ENCODE results near the gene RBM47. TPM values are rescaled to one million over a fixed set of nuclear protein-coding genes. Genes with fewer than 3 reads are reported as not detected.
"Not testable (repeated sequence)": the region's sequence is repeated elsewhere in the genome, so short reads cannot be mapped to it uniquely, and the experiment has no call there.

Gene RBM47
- total RNA-seq, 4 donors from 2014 or later = 13.3 to 38.3 (median 21.8) TPM

GRCh38 chr4:40409835-40410234, 219.8 kb downstream of the RBM47 start:
- no peak overlapping the region for H3K4me3 ChIP-seq
- H3K36me3 ChIP-seq = no peaks in the 10 kb centered on the region
- no peak overlapping the region for H3K27ac ChIP-seq (replicated peaks in 1 of 4)
- intact Hi-C loops (cut with DNase I) = no loop called here
- TF ChIP-seq POLR2A (IDR thresholded peaks at IDR 0.05; ENCODE audit: low read depth) (no peak), EP300 (IDR thresholded peaks at IDR 0.05) (no peak), CTCF (IDR thresholded peaks at IDR 0.05) (no peak), POLR2AphosphoS5 (IDR thresholded peaks at IDR 0.05) (no peak)
- H3K27me3 ChIP-seq = no peaks in the 10 kb centered on the region
- 86% methylated on average over 1 of the region's 1 CpG for WGBS
- DNase-seq (ENCODE audit: extremely low spot score) = no peak
- H3K9me3 ChIP-seq = no peaks in the 10 kb centered on the region
- no peaks in the 10 kb centered on the region for H3K4me1 ChIP-seq

GRCh38 chr4:40407468-40407867, 222.2 kb downstream of the RBM47 start:
- DNase-seq (ENCODE audit: extremely low spot score); H3K9me3 ChIP-seq; H3K4me3 ChIP-seq; H3K36me3 ChIP-seq; H3K27me3 ChIP-seq; H3K4me1 ChIP-seq; H3K27ac ChIP-seq (replicated peaks in 1 of 4); intact Hi-C loops (cut with DNase I): not testable (repeated sequence)
- WGBS = 79% methylated on average over 3 of the region's 3 CpGs

- no peak for DNase-seq (ENCODE audit: extremely low spot score)
- Histone ChIP-seq H3K9me3 (no peaks in the 10 kb centered on the region), H3K27me3 (no peaks in the 10 kb centered on the region), H3K27ac (replicated peaks in 1 of 4) (no peak overlapping the region), H3K4me1 (no peaks in the 10 kb centered on the region), H3K36me3 (no peaks in the 10 kb centered on the region), H3K4me3 (no peak overlapping the region)
- TF ChIP-seq POLR2A (IDR thresholded peaks at IDR 0.05; ENCODE audit: low read depth) (no peak), POLR2AphosphoS5 (IDR thresholded peaks at IDR 0.05) (no peak), CTCF (IDR thresholded peaks at IDR 0.05) (no peak), EP300 (IDR thresholded peaks at IDR 0.05) (no peak)
- intact Hi-C loops (cut with DNase I) = no loop called here
- WGBS = 88% methylated on average over 4 of the region's 4 CpGs
These were observed 223.3 kb downstream of the RBM47 start for GRCh38 chr4:40406340-40406739.

GRCh38 chr4:40405193-40405592, 224.5 kb downstream of the RBM47 start:
- WGBS = 69% methylated on average over 4 of the region's 4 CpGs
- no peak overlapping the region for H3K27ac ChIP-seq (replicated peaks in 1 of 4)
- H3K9me3 ChIP-seq = no peaks in the 10 kb centered on the region
- TF ChIP-seq CTCF (IDR thresholded peaks at IDR 0.05) (no peak), EP300 (IDR thresholded peaks at IDR 0.05) (no peak), POLR2AphosphoS5 (IDR thresholded peaks at IDR 0.05) (no peak), POLR2A (IDR thresholded peaks at IDR 0.05; ENCODE audit: low read depth) (no peak)
- no peak overlapping the region for H3K4me3 ChIP-seq
- intact Hi-C loops (cut with DNase I) = no loop called here
- H3K36me3 ChIP-seq = no peaks in the 10 kb centered on the region
- no peak for DNase-seq (ENCODE audit: extremely low spot score)
- no peaks in the 10 kb centered on the region for H3K4me1 ChIP-seq
- no peaks in the 10 kb centered on the region for H3K27me3 ChIP-seq

- TF ChIP-seq EP300 (IDR thresholded peaks at IDR 0.05) = no peak
- no peak for TF ChIP-seq POLR2A (IDR thresholded peaks at IDR 0.05; ENCODE audit: low read depth)
- no peak for TF ChIP-seq CTCF (IDR thresholded peaks at IDR 0.05)
- no peak for TF ChIP-seq POLR2AphosphoS5 (IDR thresholded peaks at IDR 0.05)
- H3K4me1 ChIP-seq = no peaks in the 10 kb centered on the region
- no peak overlapping the region for H3K4me3 ChIP-seq
- no peaks in the 10 kb centered on the region for H3K36me3 ChIP-seq
- 89% methylated on average over 5 of the region's 5 CpGs for WGBS
- no peak for DNase-seq (ENCODE audit: extremely low spot score)
- intact Hi-C loops (cut with DNase I) = no loop called here
- no peak overlapping the region for H3K27ac ChIP-seq (replicated peaks in 1 of 4)
- H3K27me3 ChIP-seq = no peaks in the 10 kb centered on the region
- no peaks in the 10 kb centered on the region for H3K9me3 ChIP-seq
These were observed 226.6 kb downstream of the RBM47 start for GRCh38 chr4:40403081-40403480.

Measured in esophagus muscularis mucosa (tissue), 4 donors.